Measurements from ENCODE around the gene CMSS1. TPM values are rescaled to one million over a fixed set of nuclear protein-coding genes. Genes with fewer than 3 reads are reported as not detected.
"Not testable (repeated sequence)": the region's sequence is repeated elsewhere in the genome, so short reads cannot be mapped to it uniquely, and the experiment has no call there.

CMSS1 gene
- total RNA-seq, 1 experiment from 2014 or later: 117 TPM

DNA sequence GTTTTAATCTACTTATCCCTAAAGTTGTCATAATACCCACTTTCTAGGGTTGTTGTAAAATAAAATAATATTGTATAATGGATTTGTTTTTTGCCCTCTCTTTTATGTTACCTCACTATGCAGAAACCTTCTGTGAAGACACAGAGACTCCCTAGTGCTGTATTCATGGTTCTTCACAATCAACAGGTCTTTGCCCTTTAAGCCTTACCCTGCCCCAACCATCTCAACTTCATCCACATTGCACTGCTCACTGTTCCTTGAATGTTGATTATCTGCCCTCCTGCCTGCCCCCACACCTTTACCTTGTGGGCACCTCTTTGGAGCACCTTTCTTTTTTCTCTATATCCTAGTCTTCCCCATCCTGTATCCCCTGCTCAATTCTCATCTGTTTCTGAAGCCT is 21.1 kb downstream of the CMSS1 start:
- intact Hi-C loops (cut with micrococcal nuclease): no loop called here
- no peaks in the 10 kb centered on the region for H3K9me3 Mint-ChIP-seq (ENCODE audit: unreplicated experiment)
- ChIA-PET POLR2A (interaction anchor here (0.5 to 1.1 kb wide), 3 partner anchors 11 to 422 kb away, joined by 3 to 5 read pairs (median 4); partner anchors contain the start of gene TBC1D23), CTCF (interaction anchor here (0.6 to 3.2 kb wide), 11 partner anchors 10 to 424 kb away, joined by 3 to 20 read pairs (median 4); no protein-coding TSS in a partner anchor)
- no peak overlapping the region for H3K4me3 Mint-ChIP-seq (ENCODE audit: unreplicated experiment)
- no peak overlapping the region for H3K27ac Mint-ChIP-seq (ENCODE audit: low read depth, unreplicated experiment)
- BruUV-seq (replicated peaks): no TSS peak
- TF ChIP-seq, protein P1, sequence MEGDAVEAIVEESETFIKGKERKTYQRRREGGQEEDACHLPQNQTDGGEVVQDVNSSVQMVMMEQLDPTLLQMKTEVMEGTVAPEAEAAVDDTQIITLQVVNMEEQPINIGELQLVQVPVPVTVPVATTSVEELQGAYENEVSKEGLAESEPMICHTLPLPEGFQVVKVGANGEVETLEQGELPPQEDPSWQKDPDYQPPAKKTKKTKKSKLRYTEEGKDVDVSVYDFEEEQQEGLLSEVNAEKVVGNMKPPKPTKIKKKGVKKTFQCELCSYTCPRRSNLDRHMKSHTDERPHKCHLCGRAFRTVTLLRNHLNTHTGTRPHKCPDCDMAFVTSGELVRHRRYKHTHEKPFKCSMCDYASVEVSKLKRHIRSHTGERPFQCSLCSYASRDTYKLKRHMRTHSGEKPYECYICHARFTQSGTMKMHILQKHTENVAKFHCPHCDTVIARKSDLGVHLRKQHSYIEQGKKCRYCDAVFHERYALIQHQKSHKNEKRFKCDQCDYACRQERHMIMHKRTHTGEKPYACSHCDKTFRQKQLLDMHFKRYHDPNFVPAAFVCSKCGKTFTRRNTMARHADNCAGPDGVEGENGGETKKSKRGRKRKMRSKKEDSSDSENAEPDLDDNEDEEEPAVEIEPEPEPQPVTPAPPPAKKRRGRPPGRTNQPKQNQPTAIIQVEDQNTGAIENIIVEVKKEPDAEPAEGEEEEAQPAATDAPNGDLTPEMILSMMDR (IDR thresholded peaks at IDR 0.05; ENCODE audit: unreplicated experiment): no peak
- no peaks in the 10 kb centered on the region for H3K27me3 Mint-ChIP-seq (ENCODE audit: insufficient read depth, unreplicated experiment)
- H3K36me3 Mint-ChIP-seq (ENCODE audit: insufficient read depth, unreplicated experiment): no peaks in the 10 kb centered on the region
- DNase-seq (ENCODE audit: unreplicated experiment): no peak
- H3K4me1 Mint-ChIP-seq (ENCODE audit: insufficient read depth, unreplicated experiment): no peaks in the 10 kb centered on the region

DNA sequence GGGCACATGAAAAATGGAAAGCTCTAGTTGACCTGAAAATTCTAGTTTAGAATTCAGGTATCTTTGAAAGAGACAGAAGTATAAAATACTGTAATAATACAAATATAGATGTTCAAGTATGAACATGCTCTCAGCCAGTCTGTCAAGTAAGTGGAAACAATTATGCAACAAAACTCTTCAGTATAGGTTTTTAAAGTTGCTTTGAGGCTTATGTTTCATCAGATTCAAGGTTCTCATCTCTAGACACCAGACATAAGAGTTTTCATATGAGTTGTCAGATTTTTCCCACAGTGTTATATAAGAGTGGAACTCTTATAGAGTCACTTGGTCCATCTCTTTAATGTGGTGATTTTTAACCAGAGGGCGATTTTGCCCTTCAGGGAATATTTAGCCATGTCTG is 22.0 kb downstream of the CMSS1 start:
- no peak for DNase-seq (ENCODE audit: unreplicated experiment)
- intact Hi-C loops (cut with micrococcal nuclease): no loop called here
- POLR2A ChIA-PET: interaction anchor here (0.5 to 1.1 kb wide), 3 partner anchors 10 to 421 kb away, joined by 3 to 5 read pairs (median 4); partner anchors contain the start of gene TBC1D23

DNA sequence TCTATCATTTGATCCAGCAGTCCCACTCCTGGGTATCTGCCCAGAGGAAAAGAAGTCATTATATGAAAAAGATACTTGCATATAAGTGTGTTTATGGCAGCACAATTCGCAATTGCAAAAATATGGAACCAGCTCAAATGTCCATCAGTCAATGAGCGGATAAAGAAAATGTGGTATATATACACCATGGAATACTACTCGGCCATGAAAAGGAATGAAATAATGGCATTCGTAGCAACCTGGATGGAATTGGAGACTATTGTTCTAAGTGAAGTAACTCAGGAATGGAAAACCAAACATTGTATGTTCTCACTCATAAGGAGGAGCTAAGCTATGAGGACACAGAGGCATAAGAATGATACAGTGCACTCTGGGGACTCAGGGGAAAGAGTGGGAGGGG is 24.3 kb downstream of the CMSS1 start:
- H3K4me3 Mint-ChIP-seq (ENCODE audit: unreplicated experiment); H3K4me1 Mint-ChIP-seq (ENCODE audit: insufficient read depth, unreplicated experiment); BruUV-seq (replicated peaks); H3K27ac Mint-ChIP-seq (ENCODE audit: low read depth, unreplicated experiment); H3K9me3 Mint-ChIP-seq (ENCODE audit: unreplicated experiment); H3K36me3 Mint-ChIP-seq (ENCODE audit: insufficient read depth, unreplicated experiment); DNase-seq (ENCODE audit: unreplicated experiment); H3K27me3 Mint-ChIP-seq (ENCODE audit: insufficient read depth, unreplicated experiment); intact Hi-C loops (cut with micrococcal nuclease): not testable (repeated sequence)
- POLR2A ChIA-PET: interaction anchor here (0.9 to 1.2 kb wide), 4 partner anchors 356 to 418 kb away, joined by 3 to 4 read pairs (median 4); partner anchors contain the start of gene TBC1D23
- CTCF ChIA-PET: interaction anchor here (1.2 to 3.2 kb wide), 5 partner anchors 9 to 412 kb away, joined by 3 to 21 read pairs (median 4); no protein-coding TSS in a partner anchor

More for the DNA sequence above, 22.0 kb downstream of the CMSS1 start:
- no peaks in the 10 kb centered on the region for H3K4me1 Mint-ChIP-seq (ENCODE audit: insufficient read depth, unreplicated experiment)
- TF ChIP-seq, protein P1 (IDR thresholded peaks at IDR 0.05; ENCODE audit: unreplicated experiment): no peak
- H3K9me3 Mint-ChIP-seq (ENCODE audit: unreplicated experiment): no peaks in the 10 kb centered on the region
- H3K27me3 Mint-ChIP-seq (ENCODE audit: insufficient read depth, unreplicated experiment): no peaks in the 10 kb centered on the region
- no peaks in the 10 kb centered on the region for H3K36me3 Mint-ChIP-seq (ENCODE audit: insufficient read depth, unreplicated experiment)
- CTCF ChIA-PET: interaction anchor here (0.6 to 3.2 kb wide), 10 partner anchors 9 to 423 kb away, joined by 3 to 20 read pairs (median 4); no protein-coding TSS in a partner anchor
- H3K27ac Mint-ChIP-seq (ENCODE audit: low read depth, unreplicated experiment): no peak overlapping the region
- no TSS peak for BruUV-seq (replicated peaks)
- H3K4me3 Mint-ChIP-seq (ENCODE audit: unreplicated experiment): no peak overlapping the region

DNA sequence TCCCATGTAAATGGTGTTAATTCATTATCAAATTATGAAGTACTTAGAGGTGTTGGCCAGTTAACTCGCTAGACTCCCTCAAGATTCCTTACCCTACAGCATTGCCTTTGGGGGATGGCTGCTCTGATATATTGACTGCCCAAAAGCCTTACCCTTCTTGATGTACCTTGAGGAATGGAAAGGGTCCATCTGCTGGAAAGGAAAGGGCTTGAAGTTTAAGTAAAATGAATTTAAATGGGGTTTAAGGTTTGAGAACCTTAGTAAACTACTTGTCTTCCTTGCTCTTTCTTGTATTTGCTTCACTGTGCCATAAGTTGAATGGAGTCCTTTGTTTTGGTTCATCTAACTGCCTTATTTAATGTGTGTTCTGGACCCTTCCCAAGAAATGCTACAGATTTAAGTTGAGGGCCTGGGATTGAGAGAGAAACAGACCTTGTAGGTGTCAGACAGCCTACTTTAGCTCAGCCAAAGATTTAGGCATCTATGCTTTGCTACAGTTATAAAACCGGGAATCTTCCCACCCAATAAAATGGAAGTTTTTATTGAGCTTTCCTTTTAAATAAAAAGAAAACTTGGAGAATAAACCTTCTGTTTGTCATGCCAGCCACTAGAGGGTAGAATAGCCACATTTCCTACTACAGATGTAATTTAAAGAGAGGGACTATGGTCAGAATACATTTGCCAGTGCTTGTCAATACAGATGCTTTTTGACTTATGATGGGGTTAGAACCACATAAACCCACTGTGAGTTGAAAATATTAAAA is 25.3 kb downstream of the CMSS1 start:
- peaks cover 3% of the 10 kb centered on the region for H3K36me3 Mint-ChIP-seq (ENCODE audit: insufficient read depth, unreplicated experiment)
- DNase-seq (ENCODE audit: unreplicated experiment): peak; percentile 52
- BruUV-seq (replicated peaks): no TSS peak
- ChIA-PET CTCF (interaction anchor here (0.6 to 2.6 kb wide), 42 partner anchors 9 to 486 kb away, joined by 3 to 42 read pairs (median 5); partner anchors contain the start of gene TBC1D23), POLR2A (interaction anchor here (0.6 to 1.5 kb wide), 7 partner anchors 23 to 411 kb away, joined by 3 to 5 read pairs (median 4); no protein-coding TSS in a partner anchor)
- H3K4me1 Mint-ChIP-seq (ENCODE audit: insufficient read depth, unreplicated experiment): no peaks in the 10 kb centered on the region
- no peaks in the 10 kb centered on the region for H3K27me3 Mint-ChIP-seq (ENCODE audit: insufficient read depth, unreplicated experiment)
- no peak overlapping the region for H3K27ac Mint-ChIP-seq (ENCODE audit: low read depth, unreplicated experiment)
- H3K4me3 Mint-ChIP-seq (ENCODE audit: unreplicated experiment): no peak overlapping the region
- intact Hi-C loops (cut with micrococcal nuclease): loop anchor here (1.0 kb wide), 4 partner anchors 164 to 411 kb away; no protein-coding TSS in a partner anchor
- no peaks in the 10 kb centered on the region for H3K9me3 Mint-ChIP-seq (ENCODE audit: unreplicated experiment)
- TF ChIP-seq, protein P1 (IDR thresholded peaks at IDR 0.05; ENCODE audit: unreplicated experiment): peak; percentile 69

Measured in MCF 10A (cell line).